Epithelial cell of umbilical artery (primary cell): Measurements from ENCODE around the gene FREM1. TPM values are rescaled to one million over a fixed set of nuclear protein-coding genes. Genes with fewer than 3 reads are reported as not detected.

Experiments
- total RNA-seq: library from RNA; depleted of rRNA; stranded (reverse); fragments of >200 nt; gene quantifications from 2 replicates; pipeline ENCODE4 v1.2.3, GENCODE V29; 2014

Gene FREM1, protein sequence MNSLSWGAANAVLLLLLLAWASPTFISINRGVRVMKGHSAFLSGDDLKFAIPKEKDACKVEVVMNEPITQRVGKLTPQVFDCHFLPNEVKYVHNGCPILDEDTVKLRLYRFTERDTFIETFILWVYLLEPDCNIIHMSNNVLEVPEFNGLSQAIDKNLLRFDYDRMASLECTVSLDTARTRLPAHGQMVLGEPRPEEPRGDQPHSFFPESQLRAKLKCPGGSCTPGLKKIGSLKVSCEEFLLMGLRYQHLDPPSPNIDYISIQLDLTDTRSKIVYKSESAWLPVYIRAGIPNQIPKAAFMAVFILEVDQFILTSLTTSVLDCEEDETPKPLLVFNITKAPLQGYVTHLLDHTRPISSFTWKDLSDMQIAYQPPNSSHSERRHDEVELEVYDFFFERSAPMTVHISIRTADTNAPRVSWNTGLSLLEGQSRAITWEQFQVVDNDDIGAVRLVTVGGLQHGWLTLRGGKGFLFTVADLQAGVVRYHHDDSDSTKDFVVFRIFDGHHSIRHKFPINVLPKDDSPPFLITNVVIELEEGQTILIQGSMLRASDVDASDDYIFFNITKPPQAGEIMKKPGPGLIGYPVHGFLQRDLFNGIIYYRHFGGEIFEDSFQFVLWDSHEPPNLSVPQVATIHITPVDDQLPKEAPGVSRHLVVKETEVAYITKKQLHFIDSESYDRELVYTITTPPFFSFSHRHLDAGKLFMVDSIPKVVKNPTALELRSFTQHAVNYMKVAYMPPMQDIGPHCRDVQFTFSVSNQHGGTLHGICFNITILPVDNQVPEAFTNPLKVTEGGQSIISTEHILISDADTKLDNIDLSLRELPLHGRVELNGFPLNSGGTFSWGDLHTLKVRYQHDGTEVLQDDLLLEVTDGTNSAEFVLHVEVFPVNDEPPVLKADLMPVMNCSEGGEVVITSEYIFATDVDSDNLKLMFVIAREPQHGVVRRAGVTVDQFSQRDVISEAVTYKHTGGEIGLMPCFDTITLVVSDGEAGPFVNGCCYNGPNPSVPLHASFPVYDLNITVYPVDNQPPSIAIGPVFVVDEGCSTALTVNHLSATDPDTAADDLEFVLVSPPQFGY (N-terminal part only)
- under 0.01 TPM in 2 replicates for total RNA-seq

DNA sequence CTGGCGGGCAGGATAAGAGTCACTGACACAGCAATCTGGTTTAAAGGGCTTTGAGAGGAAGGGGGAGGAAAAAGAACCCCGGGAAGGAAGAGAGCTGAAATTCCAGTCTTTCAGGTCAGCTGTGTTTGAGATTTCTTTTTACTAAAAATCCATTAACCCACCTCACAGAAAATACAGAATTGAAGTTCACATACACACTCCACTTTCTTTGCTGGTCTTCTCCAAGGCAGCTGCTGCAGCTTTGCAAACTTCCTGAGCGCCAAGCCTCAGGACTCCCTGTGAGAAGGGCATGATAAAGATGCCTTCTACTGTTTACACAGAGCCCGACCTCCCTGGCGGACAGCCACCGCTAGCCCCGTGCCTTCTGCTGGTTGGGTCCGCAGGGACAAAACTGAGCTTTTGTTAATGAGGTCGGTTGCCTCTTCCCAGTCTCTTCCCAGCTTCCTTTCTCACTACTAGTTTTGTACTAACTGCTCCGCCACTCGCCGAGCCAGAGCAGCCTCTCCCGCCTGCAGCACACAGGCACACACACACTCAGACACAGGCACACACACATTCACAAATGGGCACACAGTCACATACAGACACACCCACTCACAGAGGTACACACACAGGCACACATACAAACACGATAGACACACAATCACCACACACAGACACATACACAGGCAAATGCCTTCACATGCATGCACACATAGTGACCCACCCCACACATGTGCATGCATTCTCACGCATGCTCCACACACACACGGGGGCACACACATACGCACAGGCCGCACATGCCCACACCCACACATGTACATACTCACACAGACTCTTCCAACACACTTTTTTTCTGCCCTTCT lies at the start of gene FREM1:
TSS of gene FREM1 (minus strand) at position 468 of the 845 bp plus-strand sequence. CDS start 41,451 bp downstream, outside the sequence.

DNA sequence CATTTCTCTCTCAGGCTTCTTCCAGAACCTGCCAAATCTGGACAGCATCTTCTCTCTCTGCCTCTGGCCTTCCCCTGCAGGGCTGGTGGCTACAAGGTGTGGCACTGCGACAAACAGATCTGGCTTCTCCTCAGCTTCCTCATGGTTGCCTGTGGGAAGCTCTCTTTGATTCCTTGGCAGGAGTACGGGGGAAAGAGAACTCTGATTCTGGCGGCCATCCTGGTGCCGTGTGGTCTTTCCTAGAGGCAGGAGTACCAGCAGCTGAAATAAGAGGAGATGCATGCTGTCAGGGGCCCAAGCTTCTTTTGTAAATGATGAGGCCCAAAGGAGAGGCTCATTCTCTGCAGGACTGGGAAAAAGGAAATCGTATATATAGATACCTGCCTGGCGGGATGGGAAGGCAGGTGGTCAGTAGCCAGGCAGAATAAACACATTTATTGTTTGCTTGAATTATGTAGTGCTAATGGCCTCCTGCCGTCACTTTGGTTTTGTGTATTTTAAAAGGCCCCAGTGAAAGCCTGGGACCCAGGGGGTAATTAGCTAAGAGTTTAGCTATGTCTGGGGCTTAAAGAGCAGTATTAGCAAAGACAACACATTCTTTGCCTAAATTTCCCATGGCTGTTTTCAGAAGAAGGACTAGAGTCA lies 187.7 kb downstream of the FREM1 start, which contains the start of gene CER1:
TSS of gene CER1 (minus strand) at position 343 of the 645 bp plus-strand sequence. CDS start at position 282, 61 bp downstream.

DNA sequence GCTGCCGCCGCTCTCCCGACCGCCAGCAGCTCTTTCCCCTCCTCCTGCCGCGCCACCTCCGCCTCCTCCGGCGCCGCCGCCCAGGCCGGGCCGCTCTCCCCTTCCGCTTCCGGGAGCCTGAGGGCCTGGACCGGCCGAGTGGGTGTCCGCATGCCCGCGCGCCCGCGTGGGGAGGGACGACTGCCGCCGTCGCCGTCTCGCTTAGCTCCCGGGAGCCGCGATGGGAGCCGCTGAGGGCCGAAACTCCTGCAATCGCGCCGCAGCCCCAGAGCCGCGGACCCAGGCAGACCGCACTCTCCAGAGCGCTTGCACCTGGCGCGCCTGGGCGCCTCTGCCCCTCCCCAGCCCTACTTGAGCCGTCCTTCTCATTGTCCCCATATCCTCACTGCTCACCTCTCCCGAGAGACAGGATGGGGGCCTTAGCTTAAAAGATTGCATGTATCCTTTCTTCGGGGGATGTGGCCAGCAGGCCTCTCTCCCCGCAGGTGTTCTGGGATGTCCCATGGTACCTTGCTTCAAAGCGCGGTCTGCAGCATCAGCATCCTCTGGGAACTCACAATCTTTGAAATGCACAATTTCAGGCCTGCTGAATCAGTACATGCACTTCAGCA lies 216.9 kb downstream of the FREM1 start, which contains the start of gene ZDHHC21:
TSS of gene ZDHHC21 (minus strand) at position 182 of the 611 bp plus-strand sequence. CDS start 19,092 bp downstream, outside the sequence.

Other genes with a start within 250 kb of the FREM1 start
- 16.9 and 24.2 TPM in 2 replicates for gene ZDHHC21, start 217.0 kb downstream of the FREM1 start, total RNA-seq
- not detected in 2 replicates for gene CER1, start 187.7 kb downstream of the FREM1 start, total RNA-seq